Lower lobe of right lung (tissue), 2 donors: ENCODE measurements around the gene CYP46A1. TPM values are rescaled to one million over a fixed set of nuclear protein-coding genes. Genes with fewer than 3 reads are reported as not detected.

Experiments
- ATAC-seq, 2 donors: fragments of 200-7000 bp; cut with Tn5 transposase; one replicate each; pipeline ENCODE4 v1.9.1; 2020 to 2022; ENCODE audit warnings: mild to moderate bottlenecking in 2 of 2, moderate library complexity in 2 of 2
- DNase-seq: peaks from one replicate; pipeline ENCODE4 v3.0.0-alpha.2; 2020
- H3K27ac ChIP-seq: fragments of 200-600 bp; one replicate; pipeline ENCODE4 v1.8.0; 2022
- H3K27me3 ChIP-seq: fragments of 200-600 bp; one replicate; pipeline ENCODE4 v1.8.0; 2022; ENCODE audit warnings: low read depth
- H3K36me3 ChIP-seq: fragments of 200-600 bp; one replicate; pipeline ENCODE4 v1.8.0; 2022; ENCODE audit warnings: mild to moderate bottlenecking
- H3K4me1 ChIP-seq: fragments of 200-600 bp; one replicate; pipeline ENCODE4 v1.8.0; 2022
- H3K4me3 ChIP-seq: fragments of 200-600 bp; one replicate; pipeline ENCODE4 v1.8.0; 2022; ENCODE audit warnings: mild to moderate bottlenecking
- H3K9me3 ChIP-seq: fragments of 200-600 bp; one replicate; pipeline ENCODE4 v1.8.0; 2022
- intact Hi-C: fragments of 100-400 bp; cut with DNase I; formaldehyde crosslinking; loops from one replicate; pipeline ENCODE4 v1.11.0; 2022
- total RNA-seq: library from RNA; stranded (reverse); fragmentation: NEBNext Ultra II Directional; extraction: Animal tissue kit (Norgen Biotek cat#: 25700); gene quantifications from one replicate; pipeline ENCODE4 v1.2.1, GENCODE V29; 2021
- TF ChIP-seq, protein P1 (sequence below): fragments of 200-600 bp; IDR thresholded peaks from one replicate; pipeline ENCODE4 v1.8.0; 2022; ENCODE audit warnings: antibody characterized with exemption, mild to moderate bottlenecking
- donor health status: DM: no; HTN: yes; CAD: no; lungs with severe emphysema.

Gene CYP46A1
- total RNA-seq, 1 donor from 2014 or later: 0.62 TPM

DNA sequence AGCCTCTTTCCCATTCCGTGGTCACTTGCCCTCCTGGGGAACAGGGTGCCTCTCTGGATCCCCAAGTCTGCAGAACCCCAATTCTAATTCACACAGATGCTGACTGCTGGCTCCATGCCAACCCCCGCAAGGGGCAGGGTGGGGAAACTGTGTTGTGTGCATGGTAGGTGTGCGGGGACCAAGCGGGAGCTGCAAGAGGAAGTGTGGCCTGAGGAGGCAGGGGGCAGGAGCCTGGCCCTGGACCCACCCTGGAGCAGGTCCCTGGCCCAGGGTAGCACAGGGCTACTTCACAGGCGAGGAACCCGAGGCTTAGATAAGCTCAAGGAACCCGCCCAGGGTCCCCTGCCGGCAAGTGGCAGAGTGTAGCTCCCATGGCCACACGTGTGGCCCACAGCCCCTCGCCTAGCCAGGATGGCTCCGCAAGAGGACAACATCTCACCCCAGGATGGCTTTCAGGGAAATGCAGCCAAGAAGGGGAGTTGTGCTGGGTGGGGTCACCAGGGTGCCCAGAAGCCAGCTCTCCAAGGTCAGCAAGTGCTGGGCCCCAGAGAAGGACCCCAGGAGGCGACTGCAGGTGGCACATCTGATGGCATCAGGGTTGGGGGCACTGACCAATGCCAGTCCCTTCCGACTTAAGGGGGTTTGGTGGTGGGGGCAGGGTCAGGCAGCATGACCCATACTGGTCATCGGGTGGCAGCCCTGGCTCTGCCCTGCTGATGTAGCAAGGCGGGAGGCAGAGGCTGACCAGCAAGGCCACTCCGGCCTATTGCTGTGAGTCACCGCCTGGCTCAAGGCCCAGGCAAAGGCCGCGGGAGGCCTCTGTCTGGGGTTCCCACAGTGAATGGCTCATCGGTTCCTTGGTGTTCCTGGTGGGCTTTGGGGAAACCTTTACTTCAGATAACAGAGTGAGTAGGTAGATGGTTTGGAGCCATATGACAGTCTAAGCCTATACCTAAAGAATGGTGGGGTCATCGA is 71.8 kb downstream of the CYP46A1 start:
- Histone ChIP-seq H3K4me1 (peaks cover 48% of the 10 kb centered on the region), H3K27me3 (peaks cover 11% of the 10 kb centered on the region), H3K9me3 (no peaks in the 10 kb centered on the region), H3K4me3 (no peak overlapping the region), H3K27ac (no peak overlapping the region), H3K36me3 (no peaks in the 10 kb centered on the region)
- DNase-seq: peak; percentile 66
- ATAC-seq: peak; percentile 54 to 71
- intact Hi-C loops: no loop called here
- TF ChIP-seq, protein P1, sequence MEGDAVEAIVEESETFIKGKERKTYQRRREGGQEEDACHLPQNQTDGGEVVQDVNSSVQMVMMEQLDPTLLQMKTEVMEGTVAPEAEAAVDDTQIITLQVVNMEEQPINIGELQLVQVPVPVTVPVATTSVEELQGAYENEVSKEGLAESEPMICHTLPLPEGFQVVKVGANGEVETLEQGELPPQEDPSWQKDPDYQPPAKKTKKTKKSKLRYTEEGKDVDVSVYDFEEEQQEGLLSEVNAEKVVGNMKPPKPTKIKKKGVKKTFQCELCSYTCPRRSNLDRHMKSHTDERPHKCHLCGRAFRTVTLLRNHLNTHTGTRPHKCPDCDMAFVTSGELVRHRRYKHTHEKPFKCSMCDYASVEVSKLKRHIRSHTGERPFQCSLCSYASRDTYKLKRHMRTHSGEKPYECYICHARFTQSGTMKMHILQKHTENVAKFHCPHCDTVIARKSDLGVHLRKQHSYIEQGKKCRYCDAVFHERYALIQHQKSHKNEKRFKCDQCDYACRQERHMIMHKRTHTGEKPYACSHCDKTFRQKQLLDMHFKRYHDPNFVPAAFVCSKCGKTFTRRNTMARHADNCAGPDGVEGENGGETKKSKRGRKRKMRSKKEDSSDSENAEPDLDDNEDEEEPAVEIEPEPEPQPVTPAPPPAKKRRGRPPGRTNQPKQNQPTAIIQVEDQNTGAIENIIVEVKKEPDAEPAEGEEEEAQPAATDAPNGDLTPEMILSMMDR: no peak

DNA sequence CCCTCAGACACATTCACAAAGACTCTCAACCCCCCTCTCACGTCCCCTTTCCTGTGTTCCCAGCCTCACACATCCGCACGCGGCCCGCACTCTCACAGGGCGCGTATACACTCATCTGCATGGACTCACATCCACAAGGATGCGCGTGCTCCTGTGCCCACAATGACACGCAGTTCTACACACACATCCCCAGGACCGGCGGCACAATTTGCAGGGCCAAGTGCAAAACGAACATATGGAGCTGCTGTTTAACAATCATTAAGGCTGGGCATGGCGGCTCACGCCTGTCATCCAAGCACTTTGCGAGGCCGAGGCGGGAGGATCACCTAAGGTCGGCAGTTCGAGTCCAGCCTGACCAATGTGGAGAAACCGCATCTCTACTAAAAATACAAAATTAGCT is 72.7 kb downstream of the CYP46A1 start:
- peak; percentile 33 for DNase-seq
- Histone ChIP-seq H3K4me3 (no peak overlapping the region), H3K4me1 (peaks cover 44% of the 10 kb centered on the region), H3K9me3 (no peaks in the 10 kb centered on the region), H3K36me3 (no peaks in the 10 kb centered on the region), H3K27me3 (peaks cover 4% of the 10 kb centered on the region), H3K27ac (no peak overlapping the region)
- ATAC-seq: no peak
- TF ChIP-seq, protein P1: no peak
- intact Hi-C loops: no loop called here

DNA sequence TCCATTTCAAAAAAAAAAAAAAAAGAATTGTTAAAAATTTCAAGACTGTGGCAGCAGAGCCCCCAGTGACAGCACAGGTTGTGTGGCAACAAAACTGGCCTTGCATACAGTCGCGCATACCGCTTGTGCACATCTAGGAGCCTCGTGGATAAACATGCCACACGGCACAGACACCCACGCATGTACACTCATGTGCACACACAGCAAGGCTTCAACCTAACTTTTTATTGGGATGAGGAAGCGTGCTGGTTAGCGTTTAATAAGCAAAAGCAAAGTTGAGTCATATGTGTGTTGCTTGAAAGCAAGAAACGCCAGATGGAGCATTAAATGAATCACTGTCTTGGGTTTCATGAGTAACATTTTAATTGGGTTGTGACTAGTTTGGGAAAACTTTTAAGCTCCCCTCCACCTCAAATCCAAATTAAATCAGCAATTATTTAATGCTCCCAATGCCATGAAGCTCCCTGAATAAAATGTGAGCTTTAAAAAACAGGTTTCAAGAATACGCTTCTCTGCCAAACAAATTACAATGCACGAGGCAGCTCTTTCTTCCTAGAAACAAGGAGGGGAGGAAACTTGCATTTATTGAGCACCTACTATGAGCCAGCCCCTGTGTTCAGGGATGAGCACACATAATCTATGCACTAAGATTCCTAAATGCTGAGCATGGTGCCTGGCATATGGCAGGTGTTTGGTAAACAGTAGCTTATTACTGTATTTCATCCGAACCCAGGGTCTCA is 73.4 kb downstream of the CYP46A1 start:
- Histone ChIP-seq H3K36me3 (no peaks in the 10 kb centered on the region), H3K4me3 (no peak overlapping the region), H3K27ac (no peak overlapping the region), H3K9me3 (no peaks in the 10 kb centered on the region), H3K4me1 (peaks cover 37% of the 10 kb centered on the region), H3K27me3 (peaks cover under 1% of the 10 kb centered on the region)
- intact Hi-C loops: no loop called here
- ATAC-seq (no peak), DNase-seq (no peak)
- TF ChIP-seq, protein P1: no peak

GRCh38 chr14:99758121-99758821 is 74.2 kb downstream of the CYP46A1 start:
- no peak for ATAC-seq
- intact Hi-C loops: no loop called here
- H3K27ac ChIP-seq: no peak overlapping the region

More at GRCh38 chr14:99758121-99758821, 74.2 kb downstream of the CYP46A1 start:
- no peaks in the 10 kb centered on the region for H3K27me3 ChIP-seq
- DNase-seq: no peak
- TF ChIP-seq, protein P1: no peak
- no peaks in the 10 kb centered on the region for H3K36me3 ChIP-seq
- H3K9me3 ChIP-seq: no peaks in the 10 kb centered on the region
- H3K4me1 ChIP-seq: peaks cover 31% of the 10 kb centered on the region
- H3K4me3 ChIP-seq: no peak overlapping the region
